Ramos (cell line): ENCODE measurements around the gene C12orf57.

Experiments
- in situ Hi-C: fragments of 300-500 bp; cut with MboI; formaldehyde crosslinking; loops from one replicate; pipeline ENCODE4 v1.14.3; 2022; ENCODE audit warnings: low sequenced_read_pairs; ENCODE audit not compliant: unreplicated experiment

C12orf57 gene

DNA sequence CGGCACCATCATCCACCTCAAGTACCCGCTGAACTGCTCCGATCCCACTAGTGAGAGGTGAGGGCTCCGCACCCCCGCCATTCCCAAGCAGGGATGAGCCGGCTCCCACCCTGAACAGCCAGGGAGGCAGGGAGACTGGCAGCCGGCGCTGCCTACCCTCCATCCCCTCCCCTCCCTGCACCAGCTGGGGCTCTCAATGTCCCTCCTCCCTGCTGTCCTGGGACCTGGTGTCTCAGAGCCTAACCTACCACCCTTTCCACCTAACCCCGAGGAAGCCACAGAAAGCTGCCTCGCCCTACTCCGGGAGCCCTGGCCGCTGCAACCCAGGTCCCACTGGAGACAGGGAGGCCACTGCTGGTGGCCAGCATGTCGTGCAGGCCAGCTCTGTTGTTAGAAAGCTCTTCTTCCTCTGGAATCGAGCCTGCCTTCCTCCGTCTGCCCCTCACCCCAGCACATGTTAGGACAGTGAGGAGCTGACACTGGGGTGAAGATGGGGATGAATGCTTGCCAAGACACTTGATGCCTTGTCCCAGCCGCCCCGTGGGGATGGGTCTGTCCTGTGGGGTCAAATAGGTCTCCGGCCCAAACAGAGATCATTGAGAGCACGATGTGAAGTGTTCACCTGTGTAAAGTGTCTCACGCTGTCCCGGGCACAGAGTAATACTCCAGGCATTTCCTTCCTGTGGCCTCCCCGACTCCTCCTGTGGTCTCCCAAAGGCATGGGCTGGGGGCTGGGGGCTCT is 8.5 kb downstream of the C12orf57 start:
- in situ Hi-C loops, result no loop called here

DNA sequence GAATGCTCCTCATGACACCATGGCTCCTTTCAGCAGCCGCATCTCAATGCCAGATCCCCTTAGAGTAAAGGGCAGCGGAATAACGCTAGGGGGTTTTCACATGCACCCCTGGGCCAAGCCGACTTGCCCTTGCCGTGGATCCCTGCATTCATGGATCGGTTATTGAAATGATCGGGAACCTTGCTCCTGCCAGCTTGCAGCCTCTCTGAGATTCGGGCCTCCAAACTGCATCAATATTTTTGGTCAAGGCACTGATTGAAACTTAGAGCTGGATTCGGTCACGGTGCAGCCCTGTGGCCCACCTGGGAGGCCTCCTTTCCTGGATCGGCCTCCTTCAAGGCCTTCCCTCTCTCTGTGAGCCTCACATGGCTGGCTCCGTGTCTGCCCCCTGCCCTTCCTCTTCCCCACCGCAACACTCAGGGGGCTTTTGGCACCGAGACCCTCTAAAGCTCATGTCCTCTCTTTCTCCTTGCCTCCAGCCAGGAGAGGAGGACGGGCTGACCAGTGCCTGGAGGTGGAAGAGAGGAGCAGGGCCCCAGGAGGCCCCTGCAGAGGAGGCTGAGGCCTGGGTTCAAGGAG is 9.1 kb downstream of the C12orf57 start:
- in situ Hi-C loops, result no loop called here

DNA sequence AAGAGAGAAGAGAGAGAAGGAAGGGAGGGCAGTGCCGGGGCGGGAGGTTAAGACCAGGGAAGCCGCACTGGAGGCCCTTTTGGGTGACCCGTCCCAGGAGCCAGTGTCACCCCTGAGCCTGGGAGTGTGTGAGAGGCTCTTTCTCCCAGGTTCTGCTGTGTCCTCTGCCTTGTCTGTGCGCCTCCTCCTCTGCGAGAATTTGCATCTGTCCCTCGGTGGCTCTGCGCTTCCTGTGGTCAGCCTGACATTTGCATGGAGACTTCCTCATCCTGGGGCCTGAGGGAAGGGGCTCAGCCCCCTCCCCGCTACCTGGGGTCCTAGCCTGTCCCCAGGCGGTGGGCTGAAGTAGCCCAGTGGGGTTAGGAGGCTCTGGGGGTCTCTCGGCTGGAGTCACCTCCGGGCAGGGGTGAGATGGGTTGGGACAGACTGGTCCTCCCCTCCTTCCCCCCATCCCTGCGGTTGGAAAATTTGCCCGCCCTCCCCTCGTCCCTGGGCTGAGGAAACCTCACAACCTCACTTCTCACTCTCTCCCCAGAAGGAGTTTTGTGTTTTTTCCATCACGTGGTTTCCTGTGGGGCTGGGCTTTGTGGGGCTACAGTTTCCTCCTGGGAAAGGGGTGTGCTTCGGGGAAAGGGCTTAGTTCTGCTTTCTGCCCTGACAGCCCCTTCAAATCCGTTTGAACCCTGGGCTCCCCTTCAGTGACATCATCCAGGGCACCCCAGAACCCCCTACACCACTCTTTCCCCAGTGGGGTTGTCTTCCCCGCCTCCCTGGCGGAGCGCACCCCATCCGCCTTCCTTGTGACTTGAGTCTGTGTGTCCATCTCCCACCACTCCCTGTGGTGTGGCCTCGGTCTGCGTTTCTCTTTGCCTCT is 9.9 kb downstream of the C12orf57 start:
- in situ Hi-C loops, result no loop called here

DNA sequence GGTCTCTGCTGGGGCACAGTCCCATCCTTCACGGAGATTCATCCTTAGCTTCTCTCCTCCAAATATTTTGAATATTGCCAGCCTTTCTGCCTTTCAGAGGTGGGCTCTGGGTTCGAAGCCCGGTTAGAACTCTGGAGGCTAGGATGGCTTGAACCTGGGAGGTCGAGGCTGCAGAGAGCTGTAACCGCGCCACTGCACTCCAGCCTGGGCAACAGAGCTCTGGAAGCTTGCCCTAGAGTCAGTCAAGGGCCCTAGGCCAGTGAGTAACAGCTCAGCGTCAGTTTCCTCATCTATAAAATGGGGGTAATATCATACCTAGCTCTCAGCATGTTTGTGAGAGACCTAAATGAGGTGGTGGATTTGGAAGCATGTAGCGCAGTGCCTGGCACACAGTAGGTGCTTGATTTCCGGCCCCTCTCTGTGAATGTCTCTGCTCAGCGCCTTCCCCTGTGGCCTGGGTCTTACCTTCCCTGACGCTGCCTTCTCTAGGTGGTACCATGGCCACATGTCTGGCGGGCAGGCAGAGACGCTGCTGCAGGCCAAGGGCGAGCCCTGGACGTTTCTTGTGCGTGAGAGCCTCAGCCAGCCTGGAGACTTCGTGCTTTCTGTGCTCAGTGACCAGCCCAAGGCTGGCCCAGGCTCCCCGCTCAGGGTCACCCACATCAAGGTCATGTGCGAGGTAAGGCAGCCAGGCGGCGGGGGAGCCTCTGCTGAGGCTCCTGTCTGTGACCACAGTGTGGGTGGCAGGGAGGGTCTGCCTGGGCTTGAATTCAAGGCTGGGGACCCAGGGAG is 10.7 kb downstream of the C12orf57 start:
- in situ Hi-C loops, result no loop called here

DNA sequence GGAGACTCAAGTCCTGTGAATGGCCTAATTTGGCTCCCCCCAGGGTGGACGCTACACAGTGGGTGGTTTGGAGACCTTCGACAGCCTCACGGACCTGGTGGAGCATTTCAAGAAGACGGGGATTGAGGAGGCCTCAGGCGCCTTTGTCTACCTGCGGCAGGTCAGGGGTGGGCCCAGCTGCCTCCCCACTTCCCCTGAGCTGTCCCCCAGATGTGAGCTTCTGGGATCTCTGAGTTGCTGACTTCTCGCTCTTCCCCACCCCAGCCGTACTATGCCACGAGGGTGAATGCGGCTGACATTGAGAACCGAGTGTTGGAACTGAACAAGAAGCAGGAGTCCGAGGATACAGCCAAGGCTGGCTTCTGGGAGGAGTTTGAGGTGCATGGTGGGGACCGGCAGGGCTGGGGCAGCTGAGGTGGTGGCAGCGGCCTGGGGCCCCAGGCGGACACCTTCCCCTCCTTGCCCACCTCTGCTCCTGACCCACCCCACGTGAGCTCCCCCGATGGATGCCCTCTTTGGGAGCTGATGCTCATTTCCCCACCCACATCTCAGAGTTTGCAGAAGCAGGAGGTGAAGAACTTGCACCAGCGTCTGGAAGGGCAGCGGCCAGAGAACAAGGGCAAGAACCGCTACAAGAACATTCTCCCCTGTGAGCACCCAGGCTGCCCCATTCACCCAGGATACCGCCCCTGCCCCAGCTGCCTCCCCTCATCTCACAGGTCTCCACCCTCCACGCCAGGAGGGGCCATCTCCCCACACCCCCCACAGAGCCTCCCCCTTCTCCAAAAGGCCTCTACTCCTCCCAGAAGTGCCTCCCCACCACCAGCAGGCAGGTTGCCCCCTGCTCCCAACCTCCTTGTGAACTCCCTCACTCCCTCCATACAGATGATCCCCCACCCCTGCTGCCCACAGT is 11.5 kb downstream of the C12orf57 start:
- in situ Hi-C loops, result no loop called here

DNA sequence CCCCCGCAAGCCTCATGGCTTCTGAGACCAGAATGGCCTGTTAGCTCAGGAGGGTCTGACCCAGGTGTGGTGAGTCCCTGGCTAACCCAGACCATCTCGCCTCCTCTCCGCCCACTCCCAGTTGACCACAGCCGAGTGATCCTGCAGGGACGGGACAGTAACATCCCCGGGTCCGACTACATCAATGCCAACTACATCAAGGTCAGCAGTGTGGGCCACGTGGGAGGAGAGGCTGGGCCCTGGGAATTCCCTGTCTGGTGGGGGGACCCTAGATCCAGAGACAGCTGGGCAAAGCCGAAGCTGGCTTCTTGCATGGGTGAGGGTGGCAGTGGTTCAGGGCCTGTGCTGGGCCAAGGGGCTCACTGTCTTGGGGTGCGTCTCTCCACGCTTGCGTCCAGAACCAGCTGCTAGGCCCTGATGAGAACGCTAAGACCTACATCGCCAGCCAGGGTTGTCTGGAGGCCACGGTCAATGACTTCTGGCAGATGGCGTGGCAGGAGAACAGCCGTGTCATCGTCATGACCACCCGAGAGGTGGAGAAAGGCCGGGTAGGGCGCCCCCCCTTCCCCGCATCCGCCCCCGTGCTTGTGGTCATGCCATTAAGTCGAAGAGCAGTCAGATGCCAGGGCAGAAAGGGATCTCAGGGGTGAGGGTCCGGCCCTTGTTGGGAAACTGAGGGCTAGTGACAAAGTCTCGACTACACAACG is 12.4 kb downstream of the C12orf57 start:
- in situ Hi-C loops, result no loop called here

DNA sequence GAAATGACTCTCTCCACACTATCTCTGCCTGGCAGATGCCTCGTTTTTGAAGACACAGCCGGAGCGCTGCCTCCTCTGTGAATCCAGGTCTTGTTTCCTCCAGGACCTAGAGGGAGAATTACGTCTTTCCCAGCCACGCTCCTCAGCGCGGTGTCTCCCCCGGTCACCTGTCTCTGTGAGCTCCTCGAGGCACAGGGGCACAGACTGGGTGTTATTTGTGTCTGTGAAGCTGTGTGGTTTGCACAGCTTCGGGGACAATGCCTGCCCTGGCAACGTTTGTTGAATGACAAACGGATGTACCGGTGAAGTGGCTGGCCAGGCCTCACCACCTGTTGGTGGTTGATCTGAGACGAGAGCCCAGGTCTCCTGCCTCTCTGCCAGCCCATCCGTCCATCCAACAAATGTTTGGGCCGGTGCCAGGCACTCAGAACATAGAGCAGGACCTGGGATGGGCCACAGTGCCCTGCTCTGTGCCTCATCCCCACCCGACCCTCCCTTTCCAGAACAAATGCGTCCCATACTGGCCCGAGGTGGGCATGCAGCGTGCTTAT is 13.4 kb downstream of the C12orf57 start:
- in situ Hi-C loops, result no loop called here

DNA sequence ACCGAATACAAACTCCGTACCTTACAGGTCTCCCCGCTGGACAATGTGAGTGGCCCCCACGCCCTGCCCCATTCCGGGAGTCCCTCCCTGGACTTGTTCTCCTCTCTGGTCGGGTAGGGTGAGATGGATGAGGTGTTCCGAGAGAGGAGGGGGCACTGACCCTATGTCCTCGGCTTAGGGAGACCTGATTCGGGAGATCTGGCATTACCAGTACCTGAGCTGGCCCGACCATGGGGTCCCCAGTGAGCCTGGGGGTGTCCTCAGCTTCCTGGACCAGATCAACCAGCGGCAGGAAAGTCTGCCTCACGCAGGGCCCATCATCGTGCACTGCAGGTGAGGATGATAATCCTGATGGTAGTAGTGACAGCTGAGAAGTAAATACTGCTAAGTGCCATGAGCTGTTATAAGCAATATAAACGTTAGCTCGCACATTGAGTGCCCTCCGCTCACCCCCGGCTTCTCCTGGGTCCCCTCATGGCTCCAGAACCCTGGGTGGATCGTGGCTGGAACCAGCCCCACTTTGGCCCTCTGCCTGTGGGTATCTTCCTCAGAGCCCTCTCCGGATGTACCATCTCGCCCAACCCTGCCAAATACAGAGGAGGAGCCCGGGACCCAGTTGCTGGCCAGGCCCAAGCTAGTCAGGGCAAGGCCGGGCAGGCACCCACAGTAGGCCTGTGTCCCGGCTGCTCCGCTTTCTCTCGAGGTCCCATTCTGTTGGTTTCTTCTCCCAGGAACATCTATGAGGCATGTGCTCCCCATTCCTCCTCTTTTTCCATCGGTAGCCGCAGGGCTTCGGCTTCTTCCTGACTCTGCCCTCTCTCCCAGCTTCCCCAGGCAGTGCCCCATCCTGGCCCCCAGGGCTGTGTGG is 14.2 kb downstream of the C12orf57 start:
- in situ Hi-C loops, result no loop called here

DNA sequence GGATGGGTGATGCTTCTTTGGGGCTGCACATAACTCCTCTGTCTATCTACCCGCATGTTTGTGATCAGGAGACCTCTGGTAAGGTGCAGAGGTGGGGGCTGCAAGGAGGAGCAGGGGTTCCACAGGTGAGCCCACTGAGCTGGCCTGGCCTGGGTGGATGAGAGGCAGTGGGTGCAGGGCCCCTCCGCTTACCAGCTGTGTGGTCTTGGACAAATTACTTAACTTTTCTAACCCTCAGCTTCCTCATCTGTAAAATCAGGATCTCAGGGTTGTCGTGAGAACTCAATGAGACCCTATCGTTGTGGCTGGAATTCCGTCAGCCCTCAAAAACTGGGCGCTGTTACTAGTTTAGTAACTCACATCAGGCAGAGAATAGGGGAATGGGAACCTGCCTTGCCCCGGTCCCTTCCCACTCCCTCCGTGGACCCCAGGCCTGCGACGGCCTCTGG is 14.8 kb downstream of the C12orf57 start:
- in situ Hi-C loops, result no loop called here

DNA sequence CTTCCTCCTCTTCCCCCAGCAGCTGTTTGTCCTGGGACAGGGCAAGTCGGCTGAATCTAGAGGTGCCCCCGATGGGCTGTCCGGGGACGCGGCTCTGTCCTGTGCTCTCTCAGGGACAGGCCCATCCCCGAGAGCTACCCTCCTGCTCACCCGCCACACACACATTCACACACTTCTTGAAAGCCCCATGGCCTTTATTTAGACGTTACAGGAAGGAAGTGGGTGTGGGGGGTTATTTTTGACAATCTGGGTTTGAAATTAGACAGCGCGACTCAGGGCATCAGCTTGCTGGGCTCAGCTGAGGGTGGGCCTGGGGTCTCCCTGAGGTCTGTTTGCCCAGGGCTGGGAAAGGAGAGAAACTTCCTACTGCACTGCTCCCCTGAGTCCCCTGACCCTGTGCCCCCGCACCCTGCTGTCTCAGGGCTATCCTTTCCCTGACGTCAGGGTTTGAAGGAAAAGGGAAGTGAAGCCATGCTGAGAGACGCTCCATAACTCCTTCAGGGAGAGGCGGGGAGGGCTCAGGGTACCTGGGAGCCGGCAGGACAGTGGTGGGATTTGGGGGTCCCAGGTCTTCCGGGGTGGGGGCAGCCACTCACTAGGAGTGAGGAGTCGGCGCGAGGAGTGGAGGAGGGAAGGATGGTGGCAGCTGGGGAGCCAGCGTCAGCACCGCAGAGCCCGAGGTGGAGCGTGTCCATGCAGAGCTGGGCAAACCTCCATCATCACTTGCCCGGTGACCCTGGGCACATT is 15.4 kb downstream of the C12orf57 start:
- in situ Hi-C loops, result no loop called here

DNA sequence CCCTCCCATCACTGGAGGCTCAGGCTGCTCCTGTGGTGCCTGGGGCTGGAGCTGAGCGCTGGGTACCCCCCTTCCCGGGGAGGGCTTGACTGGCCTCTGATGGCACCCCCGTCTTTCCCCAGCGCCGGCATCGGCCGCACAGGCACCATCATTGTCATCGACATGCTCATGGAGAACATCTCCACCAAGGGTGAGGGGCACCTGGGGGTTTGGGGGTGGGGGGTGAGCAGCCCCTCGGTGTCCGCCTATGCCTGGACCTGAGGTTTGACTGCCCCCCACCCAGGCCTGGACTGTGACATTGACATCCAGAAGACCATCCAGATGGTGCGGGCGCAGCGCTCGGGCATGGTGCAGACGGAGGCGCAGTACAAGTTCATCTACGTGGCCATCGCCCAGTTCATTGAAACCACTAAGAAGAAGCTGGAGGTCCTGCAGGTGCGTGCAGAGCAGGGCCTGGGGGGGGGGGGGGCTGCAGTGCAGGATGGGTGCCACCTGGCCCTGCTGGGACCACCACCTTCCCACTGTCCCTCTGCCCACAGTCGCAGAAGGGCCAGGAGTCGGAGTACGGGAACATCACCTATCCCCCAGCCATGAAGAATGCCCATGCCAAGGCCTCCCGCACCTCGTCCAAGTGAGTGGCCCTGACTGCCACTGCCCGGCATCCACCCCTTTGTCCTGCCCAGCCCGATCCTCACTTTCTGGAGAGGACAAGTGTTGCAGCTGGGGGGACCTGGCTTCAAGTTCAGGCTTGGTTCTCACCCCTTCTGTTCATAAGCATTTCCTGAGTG is 16.2 kb downstream of the C12orf57 start:
- in situ Hi-C loops, result no loop called here

DNA sequence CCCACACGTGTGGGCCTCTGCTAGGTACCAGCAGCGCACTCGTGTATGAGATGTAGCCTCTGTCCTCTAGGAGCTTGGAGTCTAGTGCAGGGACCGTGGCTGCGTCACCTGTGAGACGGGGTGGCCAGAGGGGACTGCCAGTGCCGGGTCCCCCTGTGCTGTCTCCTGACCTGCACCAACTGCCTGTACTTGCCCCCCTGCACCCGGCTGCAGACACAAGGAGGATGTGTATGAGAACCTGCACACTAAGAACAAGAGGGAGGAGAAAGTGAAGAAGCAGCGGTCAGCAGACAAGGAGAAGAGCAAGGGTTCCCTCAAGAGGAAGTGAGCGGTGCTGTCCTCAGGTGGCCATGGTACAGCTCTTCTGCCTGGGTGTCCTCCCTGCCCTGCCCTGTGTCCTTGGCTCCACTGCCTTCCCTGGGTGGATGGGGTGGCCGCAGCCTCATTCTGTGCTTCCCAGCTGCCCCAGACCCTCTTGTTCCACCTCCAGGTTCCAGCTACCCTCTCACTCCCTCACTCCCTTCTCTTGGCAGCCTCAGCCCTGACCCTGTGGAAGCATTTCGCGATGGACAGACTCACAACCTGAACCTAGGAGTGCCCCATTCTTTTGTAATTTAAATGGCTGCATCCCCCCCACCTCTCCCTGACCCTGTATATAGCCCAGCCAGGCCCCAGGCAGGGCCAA is 16.9 kb downstream of the C12orf57 start:
- in situ Hi-C loops, result no loop called here

DNA sequence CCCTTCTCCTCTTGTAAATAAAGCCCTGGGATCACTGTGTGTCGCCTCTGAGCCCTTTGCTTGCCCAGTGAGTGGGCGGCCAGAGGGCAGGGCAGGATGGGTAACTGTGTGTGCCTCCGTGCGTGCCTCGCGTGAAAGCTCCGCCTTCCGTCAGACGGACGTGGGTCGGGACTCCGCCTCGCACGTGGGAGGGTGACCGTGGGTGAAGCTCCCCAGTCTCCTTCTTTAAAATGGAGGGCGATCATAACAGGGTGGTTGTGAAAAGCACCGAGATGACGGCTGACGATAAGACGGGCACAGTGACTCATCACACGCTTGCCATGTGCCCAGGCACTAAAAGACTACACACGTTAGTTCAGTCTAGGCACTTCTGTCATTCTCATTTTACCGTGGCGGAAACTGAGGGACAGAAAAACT is 17.5 kb downstream of the C12orf57 start:
- in situ Hi-C loops, result no loop called here

DNA sequence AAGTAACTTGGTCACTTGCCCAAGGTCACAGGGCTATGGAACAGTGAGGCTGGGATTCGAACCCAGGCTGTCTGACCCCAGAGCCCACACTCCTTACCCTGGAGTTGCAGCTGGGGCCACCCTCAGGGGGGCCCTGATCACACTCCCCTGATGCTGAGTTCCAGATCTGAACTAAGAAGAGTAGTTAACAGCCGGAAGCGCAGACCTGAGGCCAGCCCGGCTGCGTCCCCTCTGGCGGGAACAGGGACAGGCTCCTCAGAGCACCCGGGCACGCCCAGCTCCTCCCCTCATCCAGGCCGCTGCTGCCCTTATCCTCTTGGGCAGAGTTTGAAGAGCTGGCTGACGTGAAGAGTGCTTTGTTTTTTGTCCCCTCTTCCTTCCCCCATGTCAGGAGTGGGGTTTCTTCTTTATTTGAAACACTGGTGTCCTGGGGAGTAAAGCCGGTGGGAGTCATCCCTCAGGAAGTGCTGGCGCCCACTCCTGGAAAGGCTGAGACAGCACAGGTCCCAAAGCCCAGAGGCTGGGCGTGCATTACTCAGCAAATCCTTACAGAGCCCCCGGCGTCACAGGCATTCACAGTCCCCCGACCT is 18.0 kb downstream of the C12orf57 start:
- in situ Hi-C loops, result no loop called here
